Measurements from ENCODE around the gene SOWAHA. TPM values are rescaled to one million over a fixed set of nuclear protein-coding genes. Genes with fewer than 3 reads are reported as not detected.

Gene SOWAHA
- total and polyA plus RNA-seq, 2 donors: 1.0 to 4.3 TPM

GRCh38 chr5:132832612-132833011, 19.5 kb downstream of the SOWAHA start:
- peaks cover 0 to 4% of the 10 kb centered on the region in 2 donors for H3K9me3 ChIP-seq (ENCODE audit: control insufficient read depth in 2 of 2, insufficient read depth in 1 of 2, low read length in 1 of 2)
- no peak for DNase-seq (ENCODE audit: low read depth in 6 of 9, low spot score in 9 of 9)
- WGBS: 98% methylated on average over 5 of the region's 5 CpGs
- H3K4me1 ChIP-seq (ENCODE audit: control insufficient read depth in 2 of 2, insufficient read depth in 2 of 2, low read length in 2 of 2): peaks cover 0 to 11% of the 10 kb centered on the region in 2 donors
- H3K27ac ChIP-seq (ENCODE audit: low read depth in 1 of 2, low read length in 1 of 2): no peak overlapping the region
- H3K4me3 ChIP-seq (ENCODE audit: low read length in 2 of 2): no peak overlapping the region
- H3K27me3 ChIP-seq (ENCODE audit: control insufficient read depth in 2 of 2, insufficient read depth in 1 of 2, low read length in 1 of 2): peaks cover 16 to 46% of the 10 kb centered on the region in 2 donors
- H3K36me3 ChIP-seq (ENCODE audit: control insufficient read depth in 2 of 2, insufficient read depth in 2 of 2, low read length in 1 of 2): no peaks in the 10 kb centered on the region

DNA sequence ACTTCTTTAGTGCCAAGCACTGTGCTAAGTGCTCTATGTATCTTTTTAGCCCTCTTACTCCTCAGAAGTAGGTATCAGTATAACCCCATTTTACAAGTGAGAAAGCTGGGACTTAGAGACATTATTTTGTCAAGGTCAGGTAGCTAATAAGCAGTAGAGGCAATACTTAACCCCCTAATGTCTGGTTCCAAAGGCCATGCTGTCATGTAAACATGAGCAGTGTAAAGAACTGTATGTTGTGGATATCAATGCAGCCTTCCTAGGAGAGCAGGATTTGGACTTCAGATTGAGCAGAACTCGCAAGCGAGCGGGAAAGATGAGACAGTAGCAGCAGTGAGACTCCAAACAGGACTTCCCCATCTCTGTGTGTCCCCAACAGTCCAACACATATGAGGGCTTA, 21.0 kb downstream of the SOWAHA start:
- peaks cover 0 to 11% of the 10 kb centered on the region in 2 donors for H3K4me1 ChIP-seq (ENCODE audit: control insufficient read depth in 2 of 2, insufficient read depth in 2 of 2, low read length in 2 of 2)

GRCh38 chr5:132836852-132837251, 23.8 kb downstream of the SOWAHA start:
- H3K4me3 ChIP-seq (ENCODE audit: low read length in 2 of 2): no peak overlapping the region
- no peak for DNase-seq (ENCODE audit: low read depth in 6 of 9, low spot score in 9 of 9)
- H3K36me3 ChIP-seq (ENCODE audit: control insufficient read depth in 2 of 2, insufficient read depth in 2 of 2, low read length in 1 of 2): no peaks in the 10 kb centered on the region
- H3K9me3 ChIP-seq (ENCODE audit: control insufficient read depth in 2 of 2, insufficient read depth in 1 of 2, low read length in 1 of 2): no peaks in the 10 kb centered on the region
- no peak overlapping the region for H3K27ac ChIP-seq (ENCODE audit: low read depth in 1 of 2, low read length in 1 of 2)
- H3K4me1 ChIP-seq (ENCODE audit: control insufficient read depth in 2 of 2, insufficient read depth in 2 of 2, low read length in 2 of 2): no peaks in the 10 kb centered on the region
- peaks cover 0 to 3% of the 10 kb centered on the region in 2 donors for H3K27me3 ChIP-seq (ENCODE audit: control insufficient read depth in 2 of 2, insufficient read depth in 1 of 2, low read length in 1 of 2)
- 95% methylated on average over 1 of the region's 1 CpG for whole genome bisulfite sequencing

More for the DNA sequence above, 21.0 kb downstream of the SOWAHA start:
- Histone ChIP-seq H3K27me3 (ENCODE audit: control insufficient read depth in 2 of 2, insufficient read depth in 1 of 2, low read length in 1 of 2) (peaks cover 1 to 31% of the 10 kb centered on the region in 2 donors), H3K36me3 (ENCODE audit: control insufficient read depth in 2 of 2, insufficient read depth in 2 of 2, low read length in 1 of 2) (no peaks in the 10 kb centered on the region), H3K9me3 (ENCODE audit: control insufficient read depth in 2 of 2, insufficient read depth in 1 of 2, low read length in 1 of 2) (peaks cover 0 to 4% of the 10 kb centered on the region in 2 donors), H3K27ac (ENCODE audit: low read depth in 1 of 2, low read length in 1 of 2) (no peak overlapping the region), H3K4me3 (ENCODE audit: low read length in 2 of 2) (no peak overlapping the region)
- 98% methylated on average over 3 of the region's 3 CpGs for WGBS
- DNase-seq (ENCODE audit: low read depth in 6 of 9, low spot score in 9 of 9): no peak

DNA sequence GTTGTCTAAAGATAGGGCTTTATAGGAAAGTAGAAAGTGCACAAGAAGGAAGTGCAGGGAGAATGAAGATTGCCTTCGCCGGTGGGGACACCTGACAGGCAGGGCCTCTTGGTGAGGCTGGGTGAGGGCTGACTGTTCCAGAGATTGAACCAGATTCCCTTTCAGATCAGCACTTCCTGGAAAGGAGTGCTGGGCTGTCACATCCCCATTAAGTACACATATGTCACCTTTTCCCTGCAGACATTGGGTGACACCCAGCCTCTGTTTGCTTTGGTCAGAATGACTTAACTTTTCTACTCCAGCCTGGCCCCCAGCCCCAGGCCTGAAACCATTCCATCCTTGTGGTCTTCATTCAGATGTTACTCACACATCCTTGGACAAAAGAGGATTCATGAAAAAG, 24.8 kb downstream of the SOWAHA start:
- Histone ChIP-seq H3K36me3 (ENCODE audit: control insufficient read depth in 2 of 2, insufficient read depth in 2 of 2, low read length in 1 of 2) (no peaks in the 10 kb centered on the region), H3K27ac (ENCODE audit: low read depth in 1 of 2, low read length in 1 of 2) (no peak overlapping the region)
- WGBS: 86% methylated on average over 2 of the region's 2 CpGs

DNA sequence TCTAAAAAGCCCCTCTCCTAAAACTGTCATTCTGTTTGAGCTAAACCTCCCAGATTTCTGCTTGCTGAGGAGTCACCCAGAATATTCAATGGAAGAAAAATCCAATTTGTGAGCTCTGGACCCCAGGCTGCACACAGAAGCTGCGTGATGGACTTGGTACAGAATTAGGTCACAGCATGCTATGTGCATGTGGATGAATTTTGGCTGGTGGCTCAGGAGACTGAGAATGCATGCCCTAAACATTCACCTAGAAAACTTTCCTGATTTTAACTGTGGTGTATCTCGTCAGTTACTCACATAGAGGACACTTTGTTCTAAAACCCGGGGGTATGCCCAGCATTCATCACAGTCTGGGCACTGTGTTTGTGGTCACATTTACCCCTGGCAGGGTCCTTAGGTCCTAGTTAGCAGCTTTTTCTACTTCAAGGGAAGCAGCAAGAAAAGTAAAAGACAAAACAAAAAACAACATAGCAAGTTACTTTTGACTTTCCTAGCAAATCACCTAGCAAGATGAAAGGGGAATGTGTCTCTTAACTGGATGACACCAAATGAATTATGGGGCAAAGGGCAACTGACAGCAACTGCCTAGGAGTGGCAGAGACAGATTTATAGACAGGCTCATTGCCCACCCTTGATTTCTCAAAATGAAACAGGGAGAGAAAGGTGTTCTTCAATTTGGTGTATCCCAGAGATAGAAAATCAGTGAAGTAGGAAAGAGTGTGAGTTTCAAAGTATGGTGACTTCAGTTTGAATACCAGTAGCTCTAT, 25.6 kb downstream of the SOWAHA start:
- Histone ChIP-seq H3K4me3 (ENCODE audit: low read length in 2 of 2) (no peak overlapping the region), H3K4me1 (ENCODE audit: control insufficient read depth in 2 of 2, insufficient read depth in 2 of 2, low read length in 2 of 2) (no peaks in the 10 kb centered on the region), H3K27ac (ENCODE audit: low read depth in 1 of 2, low read length in 1 of 2) (no peak overlapping the region), H3K36me3 (ENCODE audit: control insufficient read depth in 2 of 2, insufficient read depth in 2 of 2, low read length in 1 of 2) (no peaks in the 10 kb centered on the region), H3K9me3 (ENCODE audit: control insufficient read depth in 2 of 2, insufficient read depth in 1 of 2, low read length in 1 of 2) (no peaks in the 10 kb centered on the region), H3K27me3 (ENCODE audit: control insufficient read depth in 2 of 2, insufficient read depth in 1 of 2, low read length in 1 of 2) (no peaks in the 10 kb centered on the region)
- 84% methylated on average over 3 of the region's 3 CpGs for WGBS
- no peak for DNase-seq (ENCODE audit: low read depth in 6 of 9, low spot score in 9 of 9)

More for the DNA sequence above, 24.8 kb downstream of the SOWAHA start:
- Histone ChIP-seq H3K4me3 (ENCODE audit: low read length in 2 of 2) (no peak overlapping the region), H3K9me3 (ENCODE audit: control insufficient read depth in 2 of 2, insufficient read depth in 1 of 2, low read length in 1 of 2) (no peaks in the 10 kb centered on the region), H3K27me3 (ENCODE audit: control insufficient read depth in 2 of 2, insufficient read depth in 1 of 2, low read length in 1 of 2) (no peaks in the 10 kb centered on the region), H3K4me1 (ENCODE audit: control insufficient read depth in 2 of 2, insufficient read depth in 2 of 2, low read length in 2 of 2) (no peaks in the 10 kb centered on the region)
- DNase-seq (ENCODE audit: low read depth in 6 of 9, low spot score in 9 of 9): no peak

- H3K36me3 ChIP-seq (ENCODE audit: control insufficient read depth in 2 of 2, insufficient read depth in 2 of 2, low read length in 1 of 2): no peaks in the 10 kb centered on the region
- DNase-seq (ENCODE audit: low read depth in 6 of 9, low spot score in 9 of 9): no peak
- WGBS: 95% methylated on average over 8 of the region's 8 CpGs
- no peaks in the 10 kb centered on the region for H3K27me3 ChIP-seq (ENCODE audit: control insufficient read depth in 2 of 2, insufficient read depth in 1 of 2, low read length in 1 of 2)
- H3K4me1 ChIP-seq (ENCODE audit: control insufficient read depth in 2 of 2, insufficient read depth in 2 of 2, low read length in 2 of 2): no peaks in the 10 kb centered on the region
- H3K4me3 ChIP-seq (ENCODE audit: low read length in 2 of 2): no peak overlapping the region
- no peaks in the 10 kb centered on the region for H3K9me3 ChIP-seq (ENCODE audit: control insufficient read depth in 2 of 2, insufficient read depth in 1 of 2, low read length in 1 of 2)
- H3K27ac ChIP-seq (ENCODE audit: low read depth in 1 of 2, low read length in 1 of 2): no peak overlapping the region
Measured at GRCh38 chr5:132839426-132840301, 26.6 kb downstream of the SOWAHA start.

DNA sequence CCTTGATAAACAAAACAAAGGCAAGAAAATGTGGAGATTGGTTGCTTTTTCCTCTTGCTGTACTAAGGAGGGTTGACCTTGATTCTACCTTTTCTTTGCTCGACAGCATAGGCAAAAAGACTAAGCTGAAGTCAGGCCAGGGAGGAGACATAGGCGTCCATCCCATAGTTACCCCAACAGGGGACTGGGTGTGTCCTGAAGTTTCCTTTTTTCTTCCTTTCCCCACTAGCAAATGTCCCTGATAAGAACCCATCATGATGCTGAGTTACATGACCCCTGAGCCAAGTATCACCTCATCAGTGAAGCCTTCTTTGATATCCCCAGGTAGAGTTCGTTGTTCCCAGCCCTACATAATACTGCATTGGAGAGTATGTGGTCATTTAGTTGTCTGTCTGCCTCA, 27.2 kb downstream of the SOWAHA start:
- H3K9me3 ChIP-seq (ENCODE audit: control insufficient read depth in 2 of 2, insufficient read depth in 1 of 2, low read length in 1 of 2): no peaks in the 10 kb centered on the region
- DNase-seq (ENCODE audit: low read depth in 6 of 9, low spot score in 9 of 9): no peak
- H3K27ac ChIP-seq (ENCODE audit: low read depth in 1 of 2, low read length in 1 of 2): no peak overlapping the region
- 95% methylated on average over 3 of the region's 3 CpGs for WGBS
- no peaks in the 10 kb centered on the region for H3K36me3 ChIP-seq (ENCODE audit: control insufficient read depth in 2 of 2, insufficient read depth in 2 of 2, low read length in 1 of 2)
- no peaks in the 10 kb centered on the region for H3K4me1 ChIP-seq (ENCODE audit: control insufficient read depth in 2 of 2, insufficient read depth in 2 of 2, low read length in 2 of 2)
- H3K27me3 ChIP-seq (ENCODE audit: control insufficient read depth in 2 of 2, insufficient read depth in 1 of 2, low read length in 1 of 2): no peaks in the 10 kb centered on the region
- no peak overlapping the region for H3K4me3 ChIP-seq (ENCODE audit: low read length in 2 of 2)

- Histone ChIP-seq H3K4me1 (ENCODE audit: control insufficient read depth in 2 of 2, insufficient read depth in 2 of 2, low read length in 2 of 2) (no peaks in the 10 kb centered on the region), H3K36me3 (ENCODE audit: control insufficient read depth in 2 of 2, insufficient read depth in 2 of 2, low read length in 1 of 2) (no peaks in the 10 kb centered on the region), H3K27me3 (ENCODE audit: control insufficient read depth in 2 of 2, insufficient read depth in 1 of 2, low read length in 1 of 2) (no peaks in the 10 kb centered on the region), H3K9me3 (ENCODE audit: control insufficient read depth in 2 of 2, insufficient read depth in 1 of 2, low read length in 1 of 2) (no peaks in the 10 kb centered on the region), H3K4me3 (ENCODE audit: low read length in 2 of 2) (no peak overlapping the region), H3K27ac (ENCODE audit: low read depth in 1 of 2, low read length in 1 of 2) (no peak overlapping the region)
- DNase-seq (ENCODE audit: low read depth in 6 of 9, low spot score in 9 of 9): no peak
- whole genome bisulfite sequencing: 98% methylated on average over 1 of the region's 1 CpG
Measured at GRCh38 chr5:132840896-132841295, 27.8 kb downstream of the SOWAHA start.

DNA sequence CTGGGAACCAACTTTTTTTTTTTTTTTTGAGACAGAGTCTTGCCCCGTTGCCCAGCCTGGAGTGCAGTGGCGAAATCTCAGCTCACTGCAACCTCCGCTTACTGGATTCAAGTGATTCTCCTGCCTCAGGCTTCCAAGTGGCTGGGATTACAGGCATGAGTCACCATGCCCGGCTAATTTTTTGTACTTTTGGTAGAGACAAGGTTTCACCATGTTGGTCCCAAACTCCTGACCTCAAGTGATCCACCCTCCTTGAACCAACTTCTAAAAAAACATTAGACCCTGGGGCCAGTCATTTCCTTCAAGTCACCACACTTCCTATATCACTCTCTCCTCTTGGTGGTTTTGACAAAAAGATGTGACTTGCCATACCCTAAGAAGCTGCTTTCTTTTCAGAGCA, 28.2 kb downstream of the SOWAHA start:
- WGBS: 93% methylated on average over 4 of the region's 4 CpGs
- H3K27me3 ChIP-seq (ENCODE audit: control insufficient read depth in 2 of 2, insufficient read depth in 1 of 2, low read length in 1 of 2): no peaks in the 10 kb centered on the region
- no peak for DNase-seq (ENCODE audit: low read depth in 6 of 9, low spot score in 9 of 9)
- H3K4me3 ChIP-seq (ENCODE audit: low read length in 2 of 2): no peak overlapping the region
- no peaks in the 10 kb centered on the region for H3K36me3 ChIP-seq (ENCODE audit: control insufficient read depth in 2 of 2, insufficient read depth in 2 of 2, low read length in 1 of 2)
- no peak overlapping the region for H3K27ac ChIP-seq (ENCODE audit: low read depth in 1 of 2, low read length in 1 of 2)
- no peaks in the 10 kb centered on the region for H3K4me1 ChIP-seq (ENCODE audit: control insufficient read depth in 2 of 2, insufficient read depth in 2 of 2, low read length in 2 of 2)
- H3K9me3 ChIP-seq (ENCODE audit: control insufficient read depth in 2 of 2, insufficient read depth in 1 of 2, low read length in 1 of 2): no peaks in the 10 kb centered on the region

Data from thymus (tissue), 11 donors.